HL-60 (cell line): ENCODE data around the gene KCNJ11.
A peak's percentile ranks its signal among the peaks of the same experiment; 100 is the strongest.

Source experiments
- DNase-seq, 2 experiments: peaks; one replicate each; pipeline ENCODE4 v3.0.0-alpha.2; 2010 to 2020; ENCODE audit warnings: low read depth in 1 of 2, low spot score in 1 of 2
- H3K27ac ChIP-seq: fragments of 250-450 bp; sonication (Bioruptor Pico); replicated peaks from 2 replicates; pipeline ENCODE4 v1.5.1; 2020; ENCODE audit warnings: mild to moderate bottlenecking, moderate library complexity
- H3K27me3 ChIP-seq: fragments of 250-450 bp; sonication (Bioruptor Pico); 2 replicates; pipeline ENCODE4 v1.5.1; 2021; ENCODE audit warnings: mild to moderate bottlenecking, moderate library complexity; ENCODE audit not compliant: insufficient read depth, poor library complexity, severe bottlenecking
- H3K4me3 ChIP-seq: replicated peaks from 2 replicates; pipeline ENCODE4 v1.5.1; 2011; ENCODE audit warnings: mild to moderate bottlenecking, control low read depth, low read length; ENCODE audit not compliant: insufficient read depth
- CTCF ChIP-seq: IDR thresholded peaks from one replicate; pipeline ENCODE4 v1.5.1; 2011; ENCODE audit warnings: low read length, control low read depth, inconsistent platforms; ENCODE audit not compliant: insufficient read depth
- GABPA ChIP-seq: IDR thresholded peaks from 2 replicates; pipeline ENCODE4 v1.6.1; 2012; ENCODE audit warnings: low read depth
- POLR2AphosphoS5 ChIP-seq: IDR thresholded peaks from 2 replicates; pipeline ENCODE4 v1.6.1; 2012; ENCODE audit warnings: low read depth
- SPI1 ChIP-seq: IDR thresholded peaks from 2 replicates; pipeline ENCODE4 v1.6.1; 2012; ENCODE audit warnings: low read depth, mild to moderate bottlenecking, borderline replicate concordance
- TF ChIP-seq, protein P1 (sequence below): IDR thresholded peaks from 2 replicates; pipeline ENCODE4 v1.6.1; 2012; ENCODE audit warnings: low read depth; ENCODE audit not compliant: insufficient replicate concordance

KCNJ11 gene

DNA sequence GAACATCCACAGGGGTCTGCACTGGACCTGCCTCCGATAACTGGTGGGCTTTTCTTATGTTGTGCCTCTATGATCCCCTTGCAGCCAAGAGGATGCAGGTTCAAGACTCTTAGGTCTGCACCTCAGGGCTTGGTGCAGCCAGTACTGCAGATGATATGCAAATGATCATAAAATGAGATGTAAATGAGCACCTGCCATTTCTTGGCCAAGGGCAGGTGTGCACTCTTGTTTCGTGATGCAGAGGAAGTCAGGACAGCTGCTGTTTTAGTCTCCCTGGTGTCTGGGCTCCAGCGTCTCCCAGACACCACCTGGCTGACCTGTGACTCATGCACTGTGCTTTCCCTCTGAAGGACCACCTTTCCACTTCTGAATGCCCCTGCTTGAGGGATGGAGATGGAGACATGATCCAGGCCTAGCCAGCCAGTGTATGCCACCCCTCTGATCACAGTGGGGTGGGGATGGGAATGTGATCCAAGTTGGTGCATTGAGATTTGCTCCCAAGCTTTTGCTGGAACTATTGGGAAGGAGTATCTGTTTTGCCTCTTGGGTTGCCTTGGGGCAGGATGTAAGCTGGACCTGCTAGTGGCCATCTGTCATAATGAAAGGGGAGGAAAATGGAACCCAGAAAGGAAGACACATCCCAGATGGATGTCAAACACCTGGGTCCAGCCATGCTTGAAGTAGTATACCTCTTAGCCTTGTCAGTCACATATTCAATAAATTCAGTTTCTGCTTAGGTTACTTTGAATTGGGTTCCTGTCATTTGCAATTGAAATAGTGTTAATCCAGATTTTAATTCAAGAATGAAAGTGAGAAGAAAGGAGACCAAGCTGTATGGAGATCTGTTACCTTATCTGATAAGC is 3.3 kb upstream of the KCNJ11 start:
- no peak for DNase-seq
- Histone ChIP-seq H3K27ac (no peak overlapping the region), H3K4me3 (no peak overlapping the region), H3K27me3 (peaks cover 2% of the 10 kb centered on the region)
- no peak for TF ChIP-seq GABPA
- TF ChIP-seq, protein P1, sequence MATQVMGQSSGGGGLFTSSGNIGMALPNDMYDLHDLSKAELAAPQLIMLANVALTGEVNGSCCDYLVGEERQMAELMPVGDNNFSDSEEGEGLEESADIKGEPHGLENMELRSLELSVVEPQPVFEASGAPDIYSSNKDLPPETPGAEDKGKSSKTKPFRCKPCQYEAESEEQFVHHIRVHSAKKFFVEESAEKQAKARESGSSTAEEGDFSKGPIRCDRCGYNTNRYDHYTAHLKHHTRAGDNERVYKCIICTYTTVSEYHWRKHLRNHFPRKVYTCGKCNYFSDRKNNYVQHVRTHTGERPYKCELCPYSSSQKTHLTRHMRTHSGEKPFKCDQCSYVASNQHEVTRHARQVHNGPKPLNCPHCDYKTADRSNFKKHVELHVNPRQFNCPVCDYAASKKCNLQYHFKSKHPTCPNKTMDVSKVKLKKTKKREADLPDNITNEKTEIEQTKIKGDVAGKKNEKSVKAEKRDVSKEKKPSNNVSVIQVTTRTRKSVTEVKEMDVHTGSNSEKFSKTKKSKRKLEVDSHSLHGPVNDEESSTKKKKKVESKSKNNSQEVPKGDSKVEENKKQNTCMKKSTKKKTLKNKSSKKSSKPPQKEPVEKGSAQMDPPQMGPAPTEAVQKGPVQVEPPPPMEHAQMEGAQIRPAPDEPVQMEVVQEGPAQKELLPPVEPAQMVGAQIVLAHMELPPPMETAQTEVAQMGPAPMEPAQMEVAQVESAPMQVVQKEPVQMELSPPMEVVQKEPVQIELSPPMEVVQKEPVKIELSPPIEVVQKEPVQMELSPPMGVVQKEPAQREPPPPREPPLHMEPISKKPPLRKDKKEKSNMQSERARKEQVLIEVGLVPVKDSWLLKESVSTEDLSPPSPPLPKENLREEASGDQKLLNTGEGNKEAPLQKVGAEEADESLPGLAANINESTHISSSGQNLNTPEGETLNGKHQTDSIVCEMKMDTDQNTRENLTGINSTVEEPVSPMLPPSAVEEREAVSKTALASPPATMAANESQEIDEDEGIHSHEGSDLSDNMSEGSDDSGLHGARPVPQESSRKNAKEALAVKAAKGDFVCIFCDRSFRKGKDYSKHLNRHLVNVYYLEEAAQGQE: no peak
- no peak for TF ChIP-seq CTCF

- no peak for DNase-seq
- TF ChIP-seq CTCF (no peak), POLR2AphosphoS5 (no peak), SPI1 (no peak), GABPA (no peak)
- TF ChIP-seq, protein P1: no peak
- H3K27ac ChIP-seq: no peak overlapping the region
- H3K4me3 ChIP-seq: no peak overlapping the region
- H3K27me3 ChIP-seq: peaks cover 2% of the 10 kb centered on the region
These were observed 1.6 kb upstream of the KCNJ11 start for GRCh38 chr11:17389957-17390649.

DNA sequence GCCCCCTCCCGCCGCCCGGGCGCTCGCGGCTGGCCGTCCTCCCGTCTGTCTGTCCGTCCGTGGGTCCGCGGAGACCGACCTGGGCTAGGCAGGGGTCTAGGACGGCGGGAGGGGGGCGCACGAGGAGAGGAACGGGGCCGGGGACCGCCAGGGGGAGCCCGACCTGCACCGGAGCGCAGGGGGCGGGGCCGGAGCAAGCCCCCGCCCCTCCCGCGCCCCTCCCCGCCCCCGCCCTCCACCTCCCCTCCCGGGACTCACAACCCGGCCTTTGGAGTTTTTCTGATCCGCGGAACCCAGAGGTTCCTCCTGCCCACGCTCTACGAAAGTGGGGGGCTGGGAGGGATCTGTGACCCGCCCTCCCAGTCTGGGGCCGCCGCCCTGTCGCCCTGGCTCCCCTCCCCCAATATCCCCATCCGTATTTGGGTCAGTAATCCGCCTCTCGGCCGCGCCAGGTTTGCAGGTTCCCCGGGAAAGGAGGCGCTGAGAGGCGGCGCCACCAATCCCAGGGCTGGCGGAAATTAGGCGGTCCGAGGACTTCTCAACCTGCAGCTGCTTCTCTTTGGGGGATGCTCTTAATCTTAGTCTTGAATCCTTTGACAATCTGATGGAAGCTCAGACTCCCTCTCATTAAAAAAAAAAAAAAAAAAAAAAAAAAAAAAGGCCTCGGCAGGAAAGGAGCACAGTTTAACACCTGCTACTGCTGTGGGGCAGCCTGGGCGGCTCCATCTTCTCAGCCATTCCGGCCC is 925 bp upstream of the KCNJ11 start:
- TF ChIP-seq CTCF (peak; percentile 23), GABPA (no peak)
- no peak overlapping the region for H3K27ac ChIP-seq
- peak overlapping the region; percentile 52 for H3K4me3 ChIP-seq
- peak; percentile 45 to 49 for DNase-seq
- peaks cover 2% of the 10 kb centered on the region for H3K27me3 ChIP-seq
